HEK293 (cell line): ENCODE measurements around the gene ANKRD60.

Experiments
- CTCF ChIA-PET: fragments of 350-600 bp; formaldehyde crosslinking; extraction: SDS; loops from one replicate; lab custom pipeline; 2021; ENCODE audit warnings: antibody characterized with exemption; lab: Yijun Ruan, JAX
- POLR2A ChIA-PET: fragments of 300-600 bp; formaldehyde crosslinking; extraction: SDS; loops from one replicate; lab custom pipeline; 2020; ENCODE audit warnings: antibody characterized with exemption, inconsistent platforms; lab: Yijun Ruan, JAX
- H3K27ac ChIP-seq: fragments of 200-500 bp; sonication (Bioruptor generic); 2 replicates; pipeline ENCODE4 v1.5.1; 2014; ENCODE audit warnings: low read depth, low read length, control low read depth, inconsistent platforms; ENCODE audit errors: extremely low read depth
- H3K36me3 ChIP-seq, 2 experiments: fragments of 200-500 bp in 1 of 2; sonication (Bioruptor generic) in 1 of 2; 1 replicate in 1 of 2; 2 replicates in 1 of 2; pipeline ENCODE4 v1.5.1; 2014 to 2017; ENCODE audit warnings: inconsistent platforms in 2 of 2, low read length in 2 of 2; ENCODE audit not compliant: control insufficient read depth in 2 of 2, insufficient read depth in 1 of 2
- H3K4me1 ChIP-seq: fragments of 200-500 bp; sonication (Bioruptor generic); 2 replicates; pipeline ENCODE4 v1.5.1; 2014; ENCODE audit warnings: mild to moderate bottlenecking, low read length, inconsistent platforms; ENCODE audit not compliant: control insufficient read depth, insufficient read depth
- H3K4me3 ChIP-seq: 2 replicates; pipeline ENCODE4 v1.5.1; 2011; ENCODE audit warnings: low read depth, mild to moderate bottlenecking, control low read depth, low read length, moderate library complexity
- H3K9me3 ChIP-seq: fragments of 200-500 bp; sonication (Bioruptor generic); 2 replicates; pipeline ENCODE4 v1.5.1; 2014; ENCODE audit warnings: low read depth, low read length, inconsistent platforms; ENCODE audit not compliant: control insufficient read depth, insufficient read depth
- AEBP2 ChIP-seq: fragments of 450-650 bp; formaldehyde crosslinking; IDR thresholded peaks from 2 replicates; pipeline ENCODE4 v1.5.1; 2016; ENCODE audit warnings: missing biosample characterization, missing genetic modification characterization, borderline replicate concordance
- KLF16 ChIP-seq: fragments of 450-650 bp; formaldehyde crosslinking; IDR thresholded peaks from 2 replicates; pipeline ENCODE4 v1.5.1; 2017; ENCODE audit warnings: missing biosample characterization, missing genetic modification characterization
- PRDM10 ChIP-seq: fragments of 450-650 bp; formaldehyde crosslinking; IDR thresholded peaks from 2 replicates; pipeline ENCODE4 v1.5.1; 2016; ENCODE audit warnings: missing biosample characterization, missing genetic modification characterization
- REST ChIP-seq: fragments of 450-650 bp; formaldehyde crosslinking; IDR thresholded peaks from 2 replicates; pipeline ENCODE4 v1.5.1; 2016; ENCODE audit warnings: missing biosample characterization, missing genetic modification characterization
- TSHZ1 ChIP-seq: fragments of 450-650 bp; formaldehyde crosslinking; IDR thresholded peaks from 2 replicates; pipeline ENCODE4 v1.5.1; 2016; ENCODE audit warnings: missing biosample characterization, missing genetic modification characterization, borderline replicate concordance
- YY2 ChIP-seq: fragments of 450-650 bp; formaldehyde crosslinking; IDR thresholded peaks from 2 replicates; pipeline ENCODE4 v1.5.1; 2016; ENCODE audit warnings: missing biosample characterization, missing genetic modification characterization
- ZFP3 ChIP-seq: fragments of 450-650 bp; formaldehyde crosslinking; IDR thresholded peaks from 2 replicates; pipeline ENCODE4 v1.5.1; 2016; ENCODE audit warnings: low read depth, missing biosample characterization, missing genetic modification characterization
- ZNF112 ChIP-seq: fragments of 450-650 bp; formaldehyde crosslinking; IDR thresholded peaks from 2 replicates; pipeline ENCODE4 v1.5.0; 2017; ENCODE audit warnings: missing biosample characterization, missing genetic modification characterization
- ZNF214 ChIP-seq: fragments of 450-650 bp; formaldehyde crosslinking; IDR thresholded peaks from 2 replicates; pipeline ENCODE4 v1.5.1; 2017; ENCODE audit warnings: missing biosample characterization, mild to moderate bottlenecking, missing genetic modification characterization, borderline replicate concordance
- ZNF266 ChIP-seq: fragments of 450-650 bp; formaldehyde crosslinking; IDR thresholded peaks from 2 replicates; pipeline ENCODE4 v1.5.1; 2016; ENCODE audit warnings: missing biosample characterization, missing genetic modification characterization, low read depth
- ZNF391 ChIP-seq: fragments of 450-650 bp; formaldehyde crosslinking; IDR thresholded peaks from 2 replicates; pipeline ENCODE4 v1.5.1; 2016; ENCODE audit warnings: low read depth, missing biosample characterization, missing genetic modification characterization, borderline replicate concordance
- ZNF423 ChIP-seq: fragments of 450-650 bp; formaldehyde crosslinking; IDR thresholded peaks from 2 replicates; pipeline ENCODE4 v1.5.1; 2016; ENCODE audit warnings: missing biosample characterization, missing genetic modification characterization
- ZNF433 ChIP-seq: fragments of 450-650 bp; formaldehyde crosslinking; IDR thresholded peaks from 2 replicates; pipeline ENCODE4 v1.5.1; 2016; ENCODE audit warnings: missing biosample characterization, missing genetic modification characterization, low read depth
- ZNF48 ChIP-seq: fragments of 450-650 bp; formaldehyde crosslinking; IDR thresholded peaks from 2 replicates; pipeline ENCODE4 v1.5.1; 2016; ENCODE audit warnings: missing biosample characterization, missing genetic modification characterization
- ZNF544 ChIP-seq: fragments of 450-650 bp; formaldehyde crosslinking; IDR thresholded peaks from 2 replicates; pipeline ENCODE4 v1.5.0; 2017; ENCODE audit warnings: missing biosample characterization, missing genetic modification characterization
- ZNF548 ChIP-seq: fragments of 450-650 bp; formaldehyde crosslinking; IDR thresholded peaks from 2 replicates; pipeline ENCODE4 v1.5.1; 2016; ENCODE audit warnings: missing biosample characterization, missing genetic modification characterization
- ZNF558 ChIP-seq: fragments of 450-650 bp; formaldehyde crosslinking; IDR thresholded peaks from 2 replicates; pipeline ENCODE4 v1.5.1; 2016; ENCODE audit warnings: missing biosample characterization, missing genetic modification characterization
- ZNF561 ChIP-seq: fragments of 450-650 bp; IDR thresholded peaks from 2 replicates; pipeline ENCODE4 v1.5.1; 2018; ENCODE audit warnings: missing biosample characterization, missing genetic modification characterization, borderline replicate concordance
- ZNF670 ChIP-seq: fragments of 450-650 bp; formaldehyde crosslinking; IDR thresholded peaks from 2 replicates; pipeline ENCODE4 v1.5.1; 2016; ENCODE audit warnings: missing biosample characterization, missing genetic modification characterization, low read depth

The ANKRD60 gene

GRCh38 chr20:58256307-58256706 lies 27.9 kb upstream of the ANKRD60 start:
- Histone ChIP-seq H3K36me3 (peaks cover 0 to 4% of the 10 kb centered on the region in 2 experiments; a peak in 2 of 3 replicates), H3K4me3 (no peak overlapping the region), H3K27ac (no peak overlapping the region), H3K4me1 (no peaks in the 10 kb centered on the region), H3K9me3 (no peaks in the 10 kb centered on the region)
- CTCF ChIA-PET: no interaction called here
- no peak for TF ChIP-seq ZNF548 (tag by site-specific recombination)
- TF ChIP-seq KLF16: no peak
- TF ChIP-seq, all 188 proteins: peak for 0
- POLR2A ChIA-PET: no interaction called here

GRCh38 chr20:58254890-58255289 lies 26.4 kb upstream of the ANKRD60 start:
- CTCF ChIA-PET: interaction anchor here (0.7 to 1.5 kb wide), 4 partner anchors 15 to 24 kb away, joined by 3 to 8 read pairs (median 3); no protein-coding TSS in a partner anchor
- H3K9me3 ChIP-seq: no peaks in the 10 kb centered on the region
- peaks cover 0 to 12% of the 10 kb centered on the region in 2 experiments; a peak in 2 of 3 replicates for H3K36me3 ChIP-seq
- H3K4me1 ChIP-seq: no peaks in the 10 kb centered on the region
- POLR2A ChIA-PET: no interaction called here
- H3K4me3 ChIP-seq: no peak overlapping the region
- TF ChIP-seq ZNF561 (no peak), YY2 (tag by site-specific recombination) (no peak), ZNF391 (no peak), KLF16 (no peak), ZNF214 (tag by site-specific recombination) (no peak), ZFP3 (no peak), AEBP2 (tag by site-specific recombination) (no peak), ZNF558 (no peak), ZNF433 (no peak), ZNF48 (no peak), PRDM10 (tag by site-specific recombination) (no peak), TSHZ1 (tag by site-specific recombination) (no peak), ZNF112 (tag by site-specific recombination) (no peak), ZNF423 (tag by site-specific recombination) (no peak), ZNF266 (no peak), ZNF544 (tag by site-specific recombination) (no peak), REST (tag by site-specific recombination) (no peak), ZNF670 (tag by site-specific recombination) (no peak)
- no peak overlapping the region for H3K27ac ChIP-seq
